Measurements from ENCODE around the gene ARHGAP33.
A peak's percentile ranks its signal among the peaks of the same experiment; 100 is the strongest.
"Not testable (repeated sequence)": the region's sequence is repeated elsewhere in the genome, so short reads cannot be mapped to it uniquely, and the experiment has no call there.

The ARHGAP33 gene

GRCh38 chr19:35796645-35797542 is 21.5 kb downstream of the ARHGAP33 start:
- DNase-seq = no peak

- no peak for DNase-seq
These were observed 22.3 kb downstream of the ARHGAP33 start for GRCh38 chr19:35797663-35798062.

- no peak for DNase-seq
These were observed 26.5 kb downstream of the ARHGAP33 start for GRCh38 chr19:35801828-35802227.

GRCh38 chr19:35805526-35806102 is 30.2 kb downstream of the ARHGAP33 start:
- no peak for DNase-seq

- no peak for DNase-seq
These were observed 31.2 kb downstream of the ARHGAP33 start for GRCh38 chr19:35806597-35806996.

- no peak for DNase-seq
These were observed 32.3 kb downstream of the ARHGAP33 start for GRCh38 chr19:35807633-35808032.

- DNase-seq = no peak
These were observed 36.2 kb downstream of the ARHGAP33 start for GRCh38 chr19:35811317-35812219.

GRCh38 chr19:35812220-35813042 is 37.1 kb downstream of the ARHGAP33 start, which contains the start of gene PRODH2:
TSS of gene PRODH2 (minus strand) at chr19:35812845. CDS start at chr19:35812805, 40 bp downstream.
- DNase-seq = no peak

- no peak for DNase-seq
These were observed 37.9 kb downstream of the ARHGAP33 start for GRCh38 chr19:35813043-35813890.

GRCh38 chr19:35816262-35816661 is 40.9 kb downstream of the ARHGAP33 start:
- no peak for DNase-seq

GRCh38 chr19:35816846-35817245 is 41.5 kb downstream of the ARHGAP33 start:
- DNase-seq = no peak

GRCh38 chr19:35818445-35818844 is 43.1 kb downstream of the ARHGAP33 start:
- no peak for DNase-seq

GRCh38 chr19:35822579-35822978 is 47.2 kb downstream of the ARHGAP33 start:
- no peak for DNase-seq

GRCh38 chr19:35824150-35824549 is 48.8 kb downstream of the ARHGAP33 start:
- no peak for DNase-seq

- peak; percentile 39 for DNase-seq
These were observed 53.4 kb downstream of the ARHGAP33 start for GRCh38 chr19:35828692-35829301.

- no peak for DNase-seq
These were observed 55.6 kb downstream of the ARHGAP33 start for GRCh38 chr19:35830986-35831385.

GRCh38 chr19:35832054-35832453 is 56.7 kb downstream of the ARHGAP33 start:
- no peak for DNase-seq

GRCh38 chr19:35833972-35834371 is 58.6 kb downstream of the ARHGAP33 start:
- DNase-seq = no peak

GRCh38 chr19:35836096-35836495 is 60.7 kb downstream of the ARHGAP33 start:
- not testable (repeated sequence) for DNase-seq
